NOMO-1 treated with dmso at 0.1 percent for 144 hours (cell line): Measurements from ENCODE around the gene IKBIP.
"Not testable (repeated sequence)": the region's sequence is repeated elsewhere in the genome, so short reads cannot be mapped to it uniquely, and the experiment has no call there.

ENCODE experiments used
- DNase-seq: peaks from one replicate; lab custom pipeline; 2025; ENCODE audit not compliant: unreplicated experiment; lab: John Stamatoyannopoulos, UW

IKBIP gene

DNA sequence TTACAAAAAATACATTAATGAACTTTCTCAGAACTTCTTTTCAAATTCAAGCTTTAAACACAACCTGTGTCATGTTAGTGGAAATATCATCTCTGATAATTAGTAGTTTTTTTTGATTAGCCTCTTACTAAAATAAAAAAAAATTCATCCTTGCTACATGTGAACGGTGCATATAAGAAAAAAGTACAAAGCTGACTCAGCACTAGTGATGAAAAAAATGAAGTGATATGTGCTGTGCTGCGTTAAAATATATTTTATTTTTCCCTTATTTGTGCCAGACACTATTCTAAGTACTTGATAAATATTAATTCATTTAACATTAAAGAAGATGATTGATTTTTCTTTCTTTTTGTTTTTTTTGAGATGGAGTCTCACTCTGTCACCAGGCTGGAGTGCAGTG is 7.5 kb downstream of the IKBIP start:
- no peak for DNase-seq

GRCh38 chr12:98635657-98636323 is 8.8 kb downstream of the IKBIP start:
- no peak for DNase-seq

DNA sequence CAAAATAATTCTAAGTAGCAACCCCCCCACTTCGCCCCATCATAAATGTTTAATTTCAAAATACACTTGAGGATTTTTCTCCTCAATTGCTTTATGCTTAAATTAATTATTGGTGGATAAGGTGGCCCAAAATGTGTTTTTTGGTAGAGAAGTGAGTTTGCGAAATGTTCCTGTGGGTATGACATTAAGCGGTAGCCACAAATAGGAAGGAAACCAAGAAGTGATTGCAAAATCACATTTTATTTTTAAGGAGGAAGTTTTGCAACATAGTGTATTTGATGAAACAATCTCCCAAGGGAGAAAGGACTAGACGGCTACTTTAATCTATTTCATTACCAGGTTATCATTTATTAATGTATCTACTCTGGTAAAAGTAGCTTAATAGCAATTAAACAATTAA is 25.6 kb downstream of the IKBIP start:
- DNase-seq = peak; percentile 74

DNA sequence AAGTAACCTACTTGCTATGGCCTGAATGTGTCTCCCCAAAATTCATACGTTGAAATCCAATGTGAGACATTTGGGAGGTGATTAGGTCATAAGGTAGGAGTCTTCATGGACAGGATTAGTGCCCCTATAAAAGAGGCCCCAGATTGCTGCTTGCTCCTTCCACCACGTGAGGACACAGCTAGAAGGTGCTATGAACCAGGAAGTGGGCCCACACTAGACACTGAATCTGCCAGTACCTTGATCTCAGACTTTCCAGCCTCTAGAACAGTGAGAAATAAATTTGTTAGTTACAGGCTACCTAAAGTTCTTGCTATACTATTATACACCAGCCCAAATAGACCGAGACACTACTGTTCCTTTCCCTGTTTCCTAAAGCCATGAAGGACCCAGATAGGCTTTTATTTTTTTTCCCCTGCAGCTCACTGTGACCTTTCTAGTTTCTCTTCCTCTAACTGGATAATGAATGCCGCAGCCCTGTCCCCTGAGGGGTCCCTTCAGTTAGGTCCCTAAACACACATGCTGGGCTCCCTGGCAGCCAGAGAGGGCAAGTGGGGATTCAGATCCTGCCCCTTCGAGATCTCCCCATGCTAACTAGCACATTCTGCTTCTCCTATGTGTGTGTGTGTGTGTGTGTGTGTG is 31.8 kb downstream of the IKBIP start:
- peak; percentile 74 for DNase-seq

DNA sequence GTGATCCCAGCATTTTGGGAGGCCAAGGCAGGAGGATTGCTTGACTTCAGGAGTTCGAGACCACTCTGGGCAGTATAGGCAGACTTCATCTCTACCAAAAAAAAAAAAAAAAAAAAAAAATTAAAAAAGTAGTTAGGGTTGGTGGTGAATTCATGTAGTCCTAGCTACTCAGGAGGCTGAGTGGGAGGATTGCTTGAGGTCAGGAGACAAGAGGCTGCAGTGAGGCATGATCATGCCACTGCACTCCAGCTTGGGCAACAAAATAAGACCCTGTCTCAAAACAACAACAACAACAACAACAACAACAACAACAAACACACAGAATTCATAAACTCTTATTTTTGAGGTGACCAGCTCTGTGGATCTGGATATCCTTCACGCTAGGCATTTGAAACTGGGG is 34.0 kb downstream of the IKBIP start:
- no peak for DNase-seq

- DNase-seq = peak; percentile 13
Observed at GRCh38 chr12:98606359-98606988, 38.1 kb downstream of the IKBIP start.

GRCh38 chr12:98601924-98602323 is 42.7 kb downstream of the IKBIP start:
- DNase-seq = no peak

DNA sequence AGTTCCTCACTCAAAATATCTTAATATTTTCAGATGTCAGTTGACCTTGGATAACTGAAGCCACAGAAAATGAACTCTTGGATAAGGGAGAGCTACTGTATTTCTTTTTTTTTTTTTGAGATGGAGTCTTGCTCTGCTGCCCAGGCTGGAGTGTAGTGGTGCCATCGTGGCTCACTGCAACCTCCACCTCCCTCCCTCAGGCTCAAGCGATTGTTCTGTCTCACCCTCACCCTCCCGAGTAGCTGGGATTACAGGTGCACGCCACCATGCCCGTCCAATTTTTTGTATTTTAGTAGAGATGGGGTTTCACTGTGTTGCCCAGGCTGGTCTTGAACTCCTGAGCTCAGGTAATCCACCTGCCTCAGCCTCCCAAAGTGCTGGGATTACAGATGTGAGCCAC is 47.3 kb downstream of the IKBIP start:
- not testable (repeated sequence) for DNase-seq

GRCh38 chr12:98595243-98595988 is 49.2 kb downstream of the IKBIP start:
- no peak for DNase-seq

DNA sequence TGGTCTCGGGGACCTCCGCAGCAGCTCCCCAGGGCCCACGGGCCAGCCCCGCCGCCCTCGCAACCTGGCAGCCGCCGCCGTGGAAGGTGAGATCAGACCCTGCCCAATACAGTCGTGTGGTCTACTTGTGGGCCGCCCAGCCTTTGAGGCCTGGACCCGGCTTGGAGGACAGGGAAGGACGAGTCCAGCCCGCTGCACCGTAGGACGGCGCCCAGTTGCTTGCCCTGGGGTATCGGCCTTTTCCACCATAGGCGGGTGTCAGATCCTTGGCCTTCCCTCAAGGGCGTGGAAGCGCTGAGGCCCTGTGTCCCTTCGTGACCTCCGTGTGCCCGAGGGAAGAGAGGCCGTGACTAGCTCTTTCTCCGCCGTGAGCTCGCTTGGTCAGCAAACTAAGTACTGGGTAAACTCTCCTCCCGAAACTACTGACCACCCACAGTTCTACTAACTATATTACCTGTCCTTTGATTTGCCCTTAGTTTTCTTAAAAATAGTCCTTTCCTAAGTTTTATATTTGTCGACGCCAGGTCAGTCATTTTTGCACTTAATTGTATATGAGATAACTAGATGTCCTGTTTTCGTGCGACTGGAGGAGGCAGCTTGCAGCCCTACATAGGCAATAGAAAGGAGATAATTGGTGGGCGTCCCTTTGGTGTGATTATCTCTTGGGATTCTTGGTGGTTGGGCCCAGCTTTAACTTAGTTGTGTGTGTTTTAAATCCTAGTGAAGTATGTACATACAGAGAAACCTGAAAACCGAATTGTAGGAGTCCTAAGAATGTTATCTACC is 50.3 kb downstream of the IKBIP start:
- DNase-seq = peak; percentile 16

GRCh38 chr12:98593351-98594049 is 51.1 kb downstream of the IKBIP start, which contains the start of gene SLC25A3:
Gene SLC25A3 (plus strand): TSS chr12:98593686. CDS start chr12:98593979, 293 bp downstream.
- DNase-seq = peak; percentile 90

DNA sequence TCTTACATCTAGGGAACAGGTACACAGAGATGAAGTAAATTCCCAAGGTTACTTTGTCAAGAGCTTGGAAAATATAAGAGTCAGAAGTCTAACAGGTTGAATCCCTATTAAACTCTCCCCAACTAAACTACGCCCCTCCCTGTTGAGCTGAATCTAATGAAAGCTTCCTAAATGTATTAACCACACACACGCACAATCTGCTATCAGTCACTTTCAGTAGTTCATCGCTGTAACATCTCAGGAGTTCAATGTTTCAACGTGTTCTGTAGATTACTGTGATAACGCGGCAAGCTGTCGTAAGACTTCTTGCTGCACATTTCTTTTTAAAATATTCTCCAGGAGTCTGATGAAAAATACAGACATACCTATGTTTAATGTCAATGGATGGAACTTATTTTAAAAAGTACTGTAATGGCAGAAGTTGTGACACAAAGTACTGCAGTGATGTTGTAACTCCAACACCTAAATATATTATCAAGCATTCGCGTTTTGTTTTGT is 51.7 kb downstream of the IKBIP start:
- DNase-seq = peak; percentile 9

GRCh38 chr12:98591209-98591608 is 53.4 kb downstream of the IKBIP start:
- DNase-seq = no peak

- no peak for DNase-seq
Observed at GRCh38 chr12:98587084-98587483, 57.5 kb downstream of the IKBIP start.

GRCh38 chr12:98582093-98582492 is 62.5 kb downstream of the IKBIP start:
- DNase-seq = no peak

DNA sequence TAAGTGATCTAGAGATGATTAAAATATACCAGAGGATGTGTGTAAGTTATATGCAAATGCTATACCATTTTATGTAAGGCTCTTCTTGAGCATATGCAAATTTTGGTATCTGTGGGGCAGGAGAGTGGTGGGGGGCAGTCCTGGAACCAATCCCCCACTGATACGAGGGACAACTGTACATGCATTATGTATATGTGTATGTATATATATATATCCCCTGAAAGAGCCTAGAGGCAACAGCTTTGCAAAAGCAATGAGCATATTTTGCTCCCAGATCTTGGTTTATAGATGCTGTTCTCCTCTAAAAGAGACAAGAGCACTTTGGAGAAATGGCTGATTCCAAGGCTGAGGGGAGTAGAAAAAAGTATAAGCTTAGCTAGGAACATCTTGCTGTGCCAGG is 63.5 kb downstream of the IKBIP start:
- no peak for DNase-seq

GRCh38 chr12:98580695-98581094 is 63.9 kb downstream of the IKBIP start:
- DNase-seq = no peak

GRCh38 chr12:98579835-98580234 is 64.8 kb downstream of the IKBIP start:
- no peak for DNase-seq

- DNase-seq = no peak
Observed at GRCh38 chr12:98579347-98579746, 65.2 kb downstream of the IKBIP start.

DNA sequence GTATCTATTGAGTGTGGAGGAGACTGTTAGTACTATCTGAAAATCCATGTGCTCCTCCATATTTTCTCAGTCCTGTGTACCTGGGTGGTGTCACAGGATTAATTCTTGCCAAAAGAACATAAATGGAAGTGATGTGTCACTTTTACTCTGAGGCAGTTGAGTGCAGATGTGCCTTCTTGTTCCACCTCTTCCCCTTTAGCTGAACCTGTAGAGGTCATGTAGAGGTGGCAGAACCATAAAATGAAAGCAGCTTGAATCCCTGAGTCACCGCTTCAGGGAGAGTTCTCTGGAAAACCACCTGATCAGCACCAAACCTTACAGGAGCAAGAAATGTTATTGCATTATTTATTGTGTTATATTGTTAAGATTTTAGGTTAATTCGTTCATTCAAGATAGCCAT is 65.8 kb downstream of the IKBIP start:
- DNase-seq = no peak
